Osteocyte (in vitro differentiated cells): Measurements from ENCODE around the gene HCN1. TPM values are rescaled to one million over a fixed set of nuclear protein-coding genes. Genes with fewer than 3 reads are reported as not detected.

Experiments used
- DNase-seq: peaks from one replicate; pipeline ENCODE4 v3.0.0; 2021; ENCODE audit warnings: mixed read lengths; ENCODE audit not compliant: unreplicated experiment; ENCODE audit errors: extremely low spot score
- H3K27ac Mint-ChIP-seq: one replicate; pipeline ENCODE4 v1.8.0; 2021; ENCODE audit warnings: mild to moderate bottlenecking, mixed read lengths; ENCODE audit not compliant: unreplicated experiment
- H3K27me3 Mint-ChIP-seq: one replicate; pipeline ENCODE4 v1.8.0; 2021; ENCODE audit warnings: mixed read lengths; ENCODE audit not compliant: unreplicated experiment
- H3K36me3 Mint-ChIP-seq: one replicate; pipeline ENCODE4 v1.8.0; 2021; ENCODE audit warnings: mixed read lengths; ENCODE audit not compliant: unreplicated experiment
- H3K4me1 Mint-ChIP-seq: one replicate; pipeline ENCODE4 v1.8.0; 2021; ENCODE audit warnings: mixed read lengths; ENCODE audit not compliant: unreplicated experiment
- H3K4me3 Mint-ChIP-seq: one replicate; pipeline ENCODE4 v1.8.0; 2021; ENCODE audit warnings: mild to moderate bottlenecking, moderate library complexity, mixed read lengths; ENCODE audit not compliant: unreplicated experiment
- H3K9me3 Mint-ChIP-seq: one replicate; pipeline ENCODE4 v1.8.0; 2021; ENCODE audit warnings: mixed read lengths; ENCODE audit not compliant: unreplicated experiment
- total RNA-seq: library from RNA; stranded (reverse); gene quantifications from 2 replicates; pipeline ENCODE4 v1.2.1, GENCODE V29; 2021
- TF ChIP-seq, protein P1 (sequence below): fragments of 200-600 bp; sonication (generic); IDR thresholded peaks from 2 replicates; pipeline ENCODE4 v1.5.0; 2021; ENCODE audit warnings: antibody characterized with exemption, mild to moderate bottlenecking, moderate library complexity

Gene HCN1
- total RNA-seq, 1 donor from 2014 or later, result not detected

DNA sequence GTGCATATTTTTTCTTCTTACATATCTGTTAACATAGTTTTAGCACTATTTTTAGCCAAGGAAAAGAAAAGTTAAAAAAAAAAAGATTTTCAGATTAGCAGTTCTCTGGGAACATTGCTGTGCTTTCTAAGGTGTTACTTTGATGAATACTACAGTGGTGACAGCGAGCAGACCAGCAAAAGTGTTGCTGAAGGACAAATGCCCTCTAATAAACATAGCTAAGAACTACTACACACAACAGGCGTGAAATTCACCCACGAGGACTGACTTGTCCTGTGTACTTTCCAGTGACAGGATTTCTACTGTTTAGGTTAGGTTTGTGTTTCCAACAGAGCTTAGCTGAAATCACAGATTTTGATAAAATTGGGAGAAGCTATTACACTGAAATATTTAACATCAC is 153.8 kb downstream of the HCN1 start:
- Mint-ChIP-seq H3K4me1 (no peaks in the 10 kb centered on the region), H3K9me3 (peaks cover 17% of the 10 kb centered on the region), H3K27me3 (no peaks in the 10 kb centered on the region), H3K27ac (no peak overlapping the region), H3K4me3 (no peak overlapping the region), H3K36me3 (no peaks in the 10 kb centered on the region)
- TF ChIP-seq, protein P1, sequence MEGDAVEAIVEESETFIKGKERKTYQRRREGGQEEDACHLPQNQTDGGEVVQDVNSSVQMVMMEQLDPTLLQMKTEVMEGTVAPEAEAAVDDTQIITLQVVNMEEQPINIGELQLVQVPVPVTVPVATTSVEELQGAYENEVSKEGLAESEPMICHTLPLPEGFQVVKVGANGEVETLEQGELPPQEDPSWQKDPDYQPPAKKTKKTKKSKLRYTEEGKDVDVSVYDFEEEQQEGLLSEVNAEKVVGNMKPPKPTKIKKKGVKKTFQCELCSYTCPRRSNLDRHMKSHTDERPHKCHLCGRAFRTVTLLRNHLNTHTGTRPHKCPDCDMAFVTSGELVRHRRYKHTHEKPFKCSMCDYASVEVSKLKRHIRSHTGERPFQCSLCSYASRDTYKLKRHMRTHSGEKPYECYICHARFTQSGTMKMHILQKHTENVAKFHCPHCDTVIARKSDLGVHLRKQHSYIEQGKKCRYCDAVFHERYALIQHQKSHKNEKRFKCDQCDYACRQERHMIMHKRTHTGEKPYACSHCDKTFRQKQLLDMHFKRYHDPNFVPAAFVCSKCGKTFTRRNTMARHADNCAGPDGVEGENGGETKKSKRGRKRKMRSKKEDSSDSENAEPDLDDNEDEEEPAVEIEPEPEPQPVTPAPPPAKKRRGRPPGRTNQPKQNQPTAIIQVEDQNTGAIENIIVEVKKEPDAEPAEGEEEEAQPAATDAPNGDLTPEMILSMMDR, result no peak
- DNase-seq, result no peak

DNA sequence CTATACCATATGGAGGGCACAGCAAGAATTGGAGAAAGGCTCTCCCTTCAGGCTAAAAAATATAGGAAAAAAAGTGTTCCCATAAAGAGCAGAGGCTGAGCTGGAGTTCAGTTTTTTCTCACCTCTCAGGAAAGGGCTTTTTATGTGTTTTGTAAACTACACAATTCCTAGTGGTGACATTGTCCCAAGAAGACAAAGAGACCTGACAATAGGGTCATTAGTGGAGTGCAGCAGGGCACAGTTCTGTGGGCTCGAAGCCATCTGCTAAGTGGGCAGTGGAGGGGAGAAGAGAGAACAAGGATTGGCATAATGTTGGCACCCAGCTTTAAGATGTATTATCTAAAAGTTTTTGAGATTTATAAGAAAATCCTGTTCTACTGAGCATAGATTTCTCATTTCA is 162.5 kb downstream of the HCN1 start:
- Mint-ChIP-seq H3K9me3 (peaks cover under 1% of the 10 kb centered on the region), H3K27me3 (no peaks in the 10 kb centered on the region), H3K27ac (no peak overlapping the region), H3K4me1 (no peaks in the 10 kb centered on the region), H3K4me3 (no peak overlapping the region), H3K36me3 (no peaks in the 10 kb centered on the region)
- TF ChIP-seq, protein P1, result no peak
- DNase-seq, result no peak

DNA sequence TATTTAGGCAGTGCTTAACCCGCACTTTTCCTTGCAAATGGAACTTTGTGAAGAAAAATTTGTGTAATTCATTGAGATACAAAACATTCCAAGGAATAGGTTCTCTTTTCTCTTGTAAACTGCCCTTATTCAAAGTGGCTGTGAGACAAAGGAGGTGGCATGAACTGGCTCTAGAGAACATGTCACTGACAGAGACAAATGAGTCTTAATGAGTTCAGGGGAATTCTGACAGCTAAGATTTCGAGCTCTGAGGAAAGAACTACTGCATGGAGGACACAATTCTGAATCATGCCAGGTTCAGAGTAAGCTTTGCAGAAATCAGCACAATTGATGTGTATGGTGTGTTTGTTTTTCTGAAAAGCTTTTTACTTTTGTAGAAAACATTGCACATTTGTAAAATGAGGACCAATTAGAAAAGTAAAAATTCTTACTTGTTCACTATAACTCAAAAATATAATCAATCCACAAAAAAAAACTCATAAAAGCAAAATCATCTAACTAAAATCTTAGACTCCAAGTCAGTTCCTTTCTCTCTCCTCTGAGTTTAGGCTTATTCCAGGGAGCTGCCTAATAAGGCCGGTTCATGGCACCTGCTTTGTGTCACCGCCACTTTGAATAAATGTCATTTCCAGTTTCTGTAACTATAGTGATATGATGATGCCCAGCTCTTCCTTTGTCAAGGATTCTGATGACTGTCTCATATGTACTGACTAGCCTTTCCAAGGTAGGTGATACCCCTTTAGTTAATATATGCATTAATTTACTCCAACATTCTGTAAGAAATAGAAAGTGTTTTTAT is 163.2 kb downstream of the HCN1 start:
- Mint-ChIP-seq H3K27me3 (no peaks in the 10 kb centered on the region), H3K27ac (no peak overlapping the region), H3K36me3 (no peaks in the 10 kb centered on the region), H3K4me3 (no peak overlapping the region), H3K9me3 (no peaks in the 10 kb centered on the region), H3K4me1 (no peaks in the 10 kb centered on the region)
- no peak for DNase-seq
- TF ChIP-seq, protein P1, result no peak

DNA sequence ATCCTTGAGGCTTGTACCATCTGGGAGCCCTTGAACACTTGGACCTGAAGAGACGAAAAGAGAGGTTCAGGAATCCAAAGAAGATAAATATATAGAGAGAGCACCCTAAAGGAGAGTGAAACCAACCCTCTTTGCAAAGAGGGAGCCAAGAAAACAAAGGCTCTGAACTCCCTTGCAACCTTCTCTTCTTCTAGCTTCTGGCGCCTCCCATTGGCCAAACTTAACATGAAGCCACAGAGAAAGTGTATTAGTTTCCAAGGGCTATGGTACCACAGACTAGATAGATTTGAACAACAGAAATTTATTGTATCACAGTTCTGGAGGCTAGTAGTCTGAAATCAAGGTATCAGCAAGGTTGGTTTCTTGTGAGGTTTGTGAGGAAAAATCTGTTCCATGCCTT is 175.1 kb downstream of the HCN1 start:
- H3K36me3 Mint-ChIP-seq, result no peaks in the 10 kb centered on the region
- no peaks in the 10 kb centered on the region for H3K4me1 Mint-ChIP-seq
- H3K27ac Mint-ChIP-seq, result no peak overlapping the region
- no peaks in the 10 kb centered on the region for H3K9me3 Mint-ChIP-seq
- H3K27me3 Mint-ChIP-seq, result no peaks in the 10 kb centered on the region
- no peak overlapping the region for H3K4me3 Mint-ChIP-seq
- TF ChIP-seq, protein P1, result peak; percentile 17
- DNase-seq, result no peak

DNA sequence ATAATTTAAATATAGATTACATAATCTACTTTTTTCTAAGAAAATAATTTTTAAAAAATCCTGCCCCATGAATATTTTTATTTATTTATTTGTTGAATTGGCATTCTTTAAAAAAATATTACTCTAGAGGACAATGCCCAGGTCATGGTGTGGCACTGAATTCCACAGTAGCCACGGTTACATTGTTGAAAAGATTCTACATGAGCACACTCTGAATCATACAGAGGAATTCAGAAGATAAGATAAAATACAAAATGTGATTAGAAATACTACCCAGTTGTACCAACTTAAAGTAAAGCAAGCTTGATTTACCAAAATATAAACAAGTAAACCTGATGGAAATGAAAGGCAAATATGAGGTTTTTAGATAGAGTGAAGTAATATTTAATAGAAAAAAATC is 183.7 kb downstream of the HCN1 start:
- TF ChIP-seq, protein P1, result no peak
- H3K36me3 Mint-ChIP-seq, result no peaks in the 10 kb centered on the region
- H3K27me3 Mint-ChIP-seq, result no peaks in the 10 kb centered on the region
- no peak overlapping the region for H3K27ac Mint-ChIP-seq
- no peaks in the 10 kb centered on the region for H3K9me3 Mint-ChIP-seq
- H3K4me1 Mint-ChIP-seq, result no peaks in the 10 kb centered on the region
- DNase-seq, result no peak
- no peak overlapping the region for H3K4me3 Mint-ChIP-seq
